ENCODE results near the gene CHRNA10.

Gene CHRNA10

GRCh38 chr11:3631331-3631730, 39.9 kb downstream of the CHRNA10 start:
- DNase-seq (ENCODE audit: low spot score), result no peak

- DNase-seq (ENCODE audit: low spot score), result no peak
These were observed 43.9 kb downstream of the CHRNA10 start for GRCh38 chr11:3627291-3627690.

- no peak for DNase-seq (ENCODE audit: low spot score)
These were observed 44.8 kb downstream of the CHRNA10 start for GRCh38 chr11:3626250-3626960.

GRCh38 chr11:3623767-3624458, 47.3 kb downstream of the CHRNA10 start:
- DNase-seq (ENCODE audit: low spot score), result no peak

GRCh38 chr11:3623121-3623520, 48.1 kb downstream of the CHRNA10 start:
- peak; percentile 37 for DNase-seq (ENCODE audit: low spot score)

GRCh38 chr11:3622521-3622920, 48.7 kb downstream of the CHRNA10 start:
- peak; percentile 30 for DNase-seq (ENCODE audit: low spot score)

GRCh38 chr11:3617990-3618389, 53.2 kb downstream of the CHRNA10 start:
- DNase-seq (ENCODE audit: low spot score), result peak; percentile 22

- DNase-seq (ENCODE audit: low spot score), result peak; percentile 68
These were observed 54.3 kb downstream of the CHRNA10 start for GRCh38 chr11:3616721-3617460.

GRCh38 chr11:3615998-3616397, 55.2 kb downstream of the CHRNA10 start:
- DNase-seq (ENCODE audit: low spot score), result peak; percentile 46

All from left forelimb (tissue), 1 donor.